ENCODE data around the gene IER5. TPM values are rescaled to one million over a fixed set of nuclear protein-coding genes. Genes with fewer than 3 reads are reported as not detected.
A peak's percentile ranks its signal among the peaks of the same experiment; 100 is the strongest.

IER5 gene
- total RNA-seq, 2 donors from 2014 or later = 25.6 to 55.1 TPM

- Histone ChIP-seq H3K9me3 (no peaks in the 10 kb centered on the region), H3K4me1 (peaks cover 0 to 50% of the 10 kb centered on the region in 2 donors), H3K36me3 (no peaks in the 10 kb centered on the region), H3K4me3 (no peak overlapping the region), H3K27ac (no peak overlapping the region), H3K27me3 (no peaks in the 10 kb centered on the region)
- DNase-seq (ENCODE audit: low spot score) = no peak
- no peak for TF ChIP-seq CTCF (IDR thresholded peaks at IDR 0.05)
Observed at GRCh38 chr1:181136738-181137122, 48.2 kb downstream of the IER5 start.

GRCh38 chr1:181137217-181137743, 48.8 kb downstream of the IER5 start:
- H3K4me3 ChIP-seq = no peak overlapping the region
- no peak for DNase-seq (ENCODE audit: low spot score)
- no peak for TF ChIP-seq CTCF (IDR thresholded peaks at IDR 0.05)
- no peaks in the 10 kb centered on the region for H3K27me3 ChIP-seq
- H3K9me3 ChIP-seq = no peaks in the 10 kb centered on the region
- H3K4me1 ChIP-seq = peaks cover 0 to 54% of the 10 kb centered on the region in 2 donors
- no peak overlapping the region for H3K27ac ChIP-seq
- H3K36me3 ChIP-seq = no peaks in the 10 kb centered on the region

GRCh38 chr1:181139631-181140061, 51.1 kb downstream of the IER5 start:
- no peak for DNase-seq (ENCODE audit: low spot score)
- Histone ChIP-seq H3K4me1 (peaks cover 0 to 65% of the 10 kb centered on the region in 2 donors), H3K4me3 (no peak overlapping the region), H3K36me3 (no peaks in the 10 kb centered on the region), H3K27ac (no peak overlapping the region), H3K9me3 (no peaks in the 10 kb centered on the region), H3K27me3 (no peaks in the 10 kb centered on the region)
- no peak for TF ChIP-seq CTCF (IDR thresholded peaks at IDR 0.05)

- Histone ChIP-seq H3K4me1 (peaks cover 0 to 57% of the 10 kb centered on the region in 2 donors), H3K27ac (no peak overlapping the region), H3K36me3 (no peaks in the 10 kb centered on the region), H3K4me3 (no peak overlapping the region), H3K27me3 (no peaks in the 10 kb centered on the region), H3K9me3 (no peaks in the 10 kb centered on the region)
- no peak for TF ChIP-seq CTCF (IDR thresholded peaks at IDR 0.05)
- DNase-seq (ENCODE audit: low spot score) = no peak
Observed at GRCh38 chr1:181140398-181140797, 51.9 kb downstream of the IER5 start.

GRCh38 chr1:181140891-181141290, 52.4 kb downstream of the IER5 start:
- Histone ChIP-seq H3K9me3 (peaks cover 0 to under 1% of the 10 kb centered on the region in 2 donors), H3K4me3 (no peak overlapping the region), H3K4me1 (peaks cover 0 to 52% of the 10 kb centered on the region in 2 donors), H3K27me3 (no peaks in the 10 kb centered on the region), H3K36me3 (no peaks in the 10 kb centered on the region), H3K27ac (no peak overlapping the region)
- DNase-seq (ENCODE audit: low spot score) = no peak
- no peak for TF ChIP-seq CTCF (IDR thresholded peaks at IDR 0.05)

GRCh38 chr1:181141431-181141910, 53.0 kb downstream of the IER5 start:
- Histone ChIP-seq H3K27me3 (no peaks in the 10 kb centered on the region), H3K9me3 (peaks cover 0 to 4% of the 10 kb centered on the region in 2 donors), H3K4me1 (peaks cover 0 to 47% of the 10 kb centered on the region in 2 donors), H3K27ac (no peak overlapping the region), H3K36me3 (no peaks in the 10 kb centered on the region), H3K4me3 (no peak overlapping the region)
- no peak for TF ChIP-seq CTCF (IDR thresholded peaks at IDR 0.05)
- DNase-seq (ENCODE audit: low spot score) = peak; percentile 73
